ENCODE measurements around the gene BTRC. TPM values are rescaled to one million over a fixed set of nuclear protein-coding genes. Genes with fewer than 3 reads are reported as not detected.

The BTRC gene
- total and polyA plus RNA-seq, 12 donors, result 9.5 to 49.9 (median 34.2) TPM

GRCh38 chr10:101308051-101308450 is 45.9 kb upstream of the BTRC start:
- ATAC-seq, result no peak
- 96 to 98% methylated on average over 2 of the region's 2 CpGs for WGBS, 2 donors
- H3K27me3 ChIP-seq, result peaks cover 0 to 73% (median 51%) of the 10 kb centered on the region in 7 donors

GRCh38 chr10:101310529-101311184 is 43.3 kb upstream of the BTRC start:
- Histone ChIP-seq H3K9me3 (no peaks in the 10 kb centered on the region), H3K27me3 (peaks cover 0 to 70% (median 48%) of the 10 kb centered on the region in 7 donors), H3K36me3 (no peaks in the 10 kb centered on the region), H3K27ac (peak overlapping the region in 2 of 10 donors; percentile 22 to 58), H3K4me1 (peaks cover 0 to 14% (median 0%) of the 10 kb centered on the region in 9 donors), H3K4me3 (peak overlapping the region in 9 of 10 donors; percentile 22 to 55 (median 46))
- 4 to 8% methylated on average over 25 of the region's 25 CpGs for WGBS, 2 donors
- intact Hi-C loops (cut with DNase I), result no loop called here
- DNase-seq (no peak), ATAC-seq (peak in 4 of 8 donors; percentile 12 to 48 (median 31))
- TF ChIP-seq CTCF (IDR thresholded peaks at IDR 0.05), result no peak

More at GRCh38 chr10:101308051-101308450, 45.9 kb upstream of the BTRC start:
- Histone ChIP-seq H3K4me3 (no peak overlapping the region), H3K36me3 (no peaks in the 10 kb centered on the region), H3K9me3 (no peaks in the 10 kb centered on the region), H3K4me1 (peaks cover 0 to 14% (median 0%) of the 10 kb centered on the region in 9 donors), H3K27ac (no peak overlapping the region)
- DNase-seq, result no peak
- intact Hi-C loops (cut with DNase I), result loop anchor here in 3 of 10 donors (10.0 kb wide), 2 partner anchors 137 to 257 kb away; no protein-coding TSS in a partner anchor
- no peak for TF ChIP-seq CTCF (IDR thresholded peaks at IDR 0.05)

- Histone ChIP-seq H3K4me3 (peak overlapping the region in 9 of 10 donors; percentile 22 to 55 (median 46)), H3K9me3 (no peaks in the 10 kb centered on the region), H3K4me1 (peaks cover 0 to 14% (median 0%) of the 10 kb centered on the region in 9 donors), H3K36me3 (no peaks in the 10 kb centered on the region), H3K27ac (peak overlapping the region in 2 of 10 donors; percentile 22 to 58), H3K27me3 (peaks cover 0 to 70% (median 48%) of the 10 kb centered on the region in 7 donors)
- intact Hi-C loops (cut with DNase I), result no loop called here
- DNase-seq (peak in 1 of 2 donors; percentile 24), ATAC-seq (peak; percentile 49 to 90 (median 80))
- 14 to 15% methylated on average over 15 of the region's 15 CpGs for WGBS, 2 donors
- no peak for TF ChIP-seq CTCF (IDR thresholded peaks at IDR 0.05)
Observed at GRCh38 chr10:101311185-101312066, 42.5 kb upstream of the BTRC start.

- peak in 1 of 8 donors; percentile 13 for ATAC-seq
- no peak for DNase-seq
- no peaks in the 10 kb centered on the region for H3K36me3 ChIP-seq
- no peak for TF ChIP-seq CTCF (IDR thresholded peaks at IDR 0.05)
- no peak overlapping the region for H3K4me3 ChIP-seq
- intact Hi-C loops (cut with DNase I), result no loop called here
- 67 to 70% methylated on average over 3 of the region's 3 CpGs for WGBS, 2 donors
- H3K4me1 ChIP-seq, result no peaks in the 10 kb centered on the region
- H3K27ac ChIP-seq, result no peak overlapping the region
- H3K27me3 ChIP-seq, result peaks cover 0 to 16% (median 0%) of the 10 kb centered on the region in 7 donors
- H3K9me3 ChIP-seq, result no peaks in the 10 kb centered on the region
Observed at GRCh38 chr10:101319241-101319915, 34.6 kb upstream of the BTRC start.
